GM19238 (cell line): Measurements from ENCODE around the gene ADAMTS17.

Experiments used
- DNase-seq: peaks from one replicate; pipeline ENCODE4 v3.0.0; 2011; ENCODE audit warnings: low spot score; ENCODE audit not compliant: insufficient read length

ADAMTS17 gene

DNA sequence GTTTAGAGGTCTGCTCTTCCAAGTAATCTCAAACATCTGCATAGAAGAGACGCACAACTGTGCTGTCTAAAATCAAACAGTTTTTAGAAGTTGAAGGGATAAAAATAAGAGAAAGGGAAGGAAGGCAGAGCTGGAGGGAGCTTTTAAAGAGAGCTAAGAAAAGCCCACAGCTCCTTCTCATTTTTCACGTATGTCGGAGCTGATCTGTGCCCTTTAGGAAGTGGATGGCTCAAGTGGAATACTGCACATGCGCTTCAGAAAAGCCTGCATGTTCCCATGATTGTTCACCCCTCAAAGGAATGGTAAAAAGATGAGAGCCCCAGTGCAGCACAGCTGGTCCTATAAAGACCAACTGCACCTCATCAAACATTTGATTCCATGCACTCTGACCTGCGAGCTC, 207.2 kb downstream of the ADAMTS17 start:
- no peak for DNase-seq

DNA sequence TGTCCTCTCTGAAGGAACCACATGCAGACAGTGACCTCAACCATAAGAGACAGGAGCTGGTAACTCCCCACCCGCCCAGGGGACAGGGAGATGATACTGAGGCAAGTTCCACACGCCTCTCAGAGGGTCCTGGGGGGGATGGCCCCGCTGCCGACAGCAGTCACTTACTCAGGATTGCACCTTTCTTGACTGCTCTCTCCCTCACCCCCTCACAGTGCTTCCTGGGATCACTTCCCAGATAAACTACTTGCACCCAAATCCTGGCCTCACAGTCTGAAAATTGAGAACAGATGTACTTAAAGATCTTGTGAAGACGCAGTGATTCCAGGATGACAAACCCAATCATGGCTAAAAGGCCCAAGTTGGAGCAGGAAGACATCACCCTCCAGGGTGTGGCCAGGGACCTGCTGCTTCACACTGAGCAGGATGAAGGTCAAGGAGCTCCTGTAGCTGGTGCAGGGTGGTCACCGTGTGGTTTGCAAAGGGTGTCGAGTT, 207.6 kb downstream of the ADAMTS17 start:
- DNase-seq = no peak

DNA sequence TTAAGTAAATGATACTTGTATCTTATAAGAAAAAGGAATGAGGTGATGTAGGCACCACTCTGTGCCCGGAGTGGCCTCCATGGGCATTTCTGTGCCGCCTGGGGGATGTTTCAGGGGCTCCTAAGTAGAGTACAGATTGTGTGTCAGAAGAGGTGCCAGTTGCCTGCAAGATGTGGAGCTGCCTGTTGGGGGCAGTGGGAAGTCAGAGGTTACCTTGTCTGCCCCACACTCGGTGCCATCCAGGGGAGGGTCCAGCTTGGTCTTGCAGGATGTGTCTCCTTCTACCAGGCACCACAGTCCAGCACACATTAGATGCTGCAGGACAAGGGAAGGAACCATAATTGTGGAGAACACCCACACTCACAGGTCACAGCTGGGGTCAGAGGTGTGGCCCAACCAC, 208.8 kb downstream of the ADAMTS17 start:
- DNase-seq = no peak

DNA sequence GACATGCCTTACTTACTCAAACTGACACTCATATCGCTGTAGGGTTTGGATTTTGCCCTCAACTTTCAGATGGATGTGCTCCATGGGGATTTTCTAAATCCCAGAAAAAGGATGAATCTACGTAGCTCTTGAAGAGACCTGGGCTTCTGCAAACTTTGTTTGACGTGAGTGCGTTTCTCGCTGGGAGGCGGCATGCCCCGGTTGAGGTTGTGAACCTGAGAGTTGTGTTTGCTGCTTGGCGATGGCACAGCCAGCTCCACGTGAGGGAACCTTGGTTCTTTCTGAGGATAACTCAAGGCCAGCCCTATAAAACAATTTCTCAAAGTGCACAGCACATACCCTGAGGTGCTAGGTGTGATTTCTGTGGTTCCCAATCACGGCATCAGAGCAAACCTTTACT, 209.5 kb downstream of the ADAMTS17 start:
- DNase-seq = no peak

DNA sequence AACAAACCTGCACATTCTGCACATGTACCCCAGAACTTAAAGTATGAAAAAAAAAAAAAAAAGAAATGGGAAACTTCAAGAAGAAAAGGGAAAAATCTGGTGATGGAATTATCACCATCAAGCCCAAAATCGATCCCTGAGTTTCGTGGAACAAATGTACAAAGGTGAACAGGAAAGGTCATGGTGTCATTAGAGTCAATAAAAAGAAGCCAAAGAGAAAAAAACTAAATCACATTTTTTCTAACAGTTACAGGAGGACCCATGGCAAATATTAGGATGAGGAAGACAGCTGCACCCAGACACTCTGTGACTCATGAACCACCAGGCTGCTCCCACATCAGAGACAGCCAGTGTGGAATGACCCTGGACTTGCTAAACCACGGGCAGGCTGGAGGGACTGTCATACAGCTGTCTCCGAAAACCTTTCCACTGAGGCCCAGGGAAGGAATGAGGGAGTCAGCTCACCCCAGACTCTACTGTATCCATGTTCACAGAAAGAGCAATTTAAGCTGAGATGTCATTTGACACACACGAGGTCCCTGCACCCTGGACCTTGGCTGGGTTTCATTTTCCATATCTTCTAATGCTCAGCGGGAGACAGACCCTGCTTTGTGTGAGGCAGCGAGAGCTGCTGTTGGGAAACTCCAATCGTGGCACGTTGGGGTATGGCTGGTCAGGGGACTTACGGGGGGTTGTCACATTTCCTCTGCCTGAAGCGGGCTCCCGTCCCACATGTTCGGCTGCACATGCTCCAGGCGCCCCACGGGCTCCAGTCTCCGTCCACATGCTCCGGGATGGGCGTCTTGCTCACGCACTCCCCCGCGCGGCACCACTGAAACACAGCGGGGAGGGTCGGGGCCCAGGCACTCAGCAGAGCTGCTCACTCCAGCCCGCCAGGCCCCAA, 210.2 kb downstream of the ADAMTS17 start:
- no peak for DNase-seq

DNA sequence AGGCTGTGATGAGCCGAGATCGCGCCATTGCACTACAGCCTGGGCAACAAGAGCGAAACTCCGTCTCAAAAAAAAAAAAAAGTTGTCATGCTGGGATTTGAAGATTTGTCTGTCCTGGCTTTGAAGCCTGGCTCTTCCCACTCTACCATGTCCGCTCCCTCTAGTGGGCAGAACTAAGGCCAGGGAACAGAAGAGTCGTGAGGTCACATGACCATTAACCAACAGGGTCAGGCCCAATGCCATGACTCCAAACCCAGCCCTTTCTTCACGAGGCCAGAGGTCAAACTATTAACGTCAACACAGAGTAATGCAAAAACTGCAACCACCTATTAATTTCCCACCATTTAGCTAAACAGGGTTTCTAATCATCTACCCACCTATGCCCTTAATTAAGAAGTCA, 212.1 kb downstream of the ADAMTS17 start:
- DNase-seq = no peak

DNA sequence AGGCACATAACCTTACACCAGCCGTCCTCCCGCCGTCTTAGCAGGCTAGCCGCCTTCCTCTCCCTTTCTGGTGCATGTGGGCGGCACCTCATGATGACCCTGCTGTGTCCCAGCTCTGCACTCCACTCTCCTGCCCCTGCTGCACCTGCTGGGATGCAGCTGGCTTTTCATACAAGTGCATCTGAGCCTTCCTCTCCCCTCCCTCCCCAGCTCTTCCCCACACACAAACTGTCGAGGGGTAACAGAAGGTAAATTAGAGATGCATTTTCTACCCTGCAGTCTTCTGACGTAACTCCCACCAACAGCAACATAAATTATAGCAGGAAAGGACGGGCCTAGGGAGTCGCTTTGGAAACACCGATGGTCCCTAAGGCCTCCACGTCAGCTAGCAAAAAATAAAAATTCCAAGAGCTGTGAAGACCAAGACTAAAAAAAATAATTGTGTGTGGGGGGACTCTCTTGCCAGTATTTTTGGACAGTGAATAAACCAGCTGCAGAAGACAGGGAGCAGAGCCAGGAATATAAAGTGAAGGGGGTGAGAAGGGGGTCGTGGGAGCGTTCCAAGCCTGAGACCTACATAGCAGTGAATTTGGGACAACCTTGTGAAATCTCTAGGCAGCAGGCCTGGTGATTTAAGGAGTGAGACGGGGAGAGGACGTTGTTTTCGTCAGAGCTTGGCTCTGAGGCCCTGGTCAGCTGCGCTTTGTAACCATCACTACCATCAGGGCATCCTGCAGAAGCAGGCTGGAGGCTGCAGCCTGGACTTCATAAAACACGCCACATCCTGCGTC, 216.2 kb downstream of the ADAMTS17 start:
- DNase-seq = no peak

DNA sequence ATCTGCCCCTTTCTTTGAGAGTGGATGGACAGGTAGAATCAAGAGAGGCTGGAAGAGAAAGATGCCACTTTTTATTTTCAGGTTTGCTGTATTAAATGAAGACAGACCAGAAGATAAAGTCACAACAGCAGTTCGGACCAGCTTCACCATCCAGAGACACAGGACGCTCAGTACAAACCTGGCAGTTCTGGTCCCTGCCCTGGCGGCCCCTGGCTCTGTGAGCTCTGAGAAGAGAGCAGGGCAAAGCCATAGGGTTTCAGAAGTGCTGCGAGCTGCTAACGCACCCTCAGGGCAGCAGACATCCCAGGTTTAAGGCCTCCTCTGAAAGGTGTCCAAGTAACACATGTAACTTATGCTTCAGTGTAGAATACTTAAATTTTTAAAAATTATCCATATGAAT, 216.8 kb downstream of the ADAMTS17 start:
- DNase-seq = no peak

DNA sequence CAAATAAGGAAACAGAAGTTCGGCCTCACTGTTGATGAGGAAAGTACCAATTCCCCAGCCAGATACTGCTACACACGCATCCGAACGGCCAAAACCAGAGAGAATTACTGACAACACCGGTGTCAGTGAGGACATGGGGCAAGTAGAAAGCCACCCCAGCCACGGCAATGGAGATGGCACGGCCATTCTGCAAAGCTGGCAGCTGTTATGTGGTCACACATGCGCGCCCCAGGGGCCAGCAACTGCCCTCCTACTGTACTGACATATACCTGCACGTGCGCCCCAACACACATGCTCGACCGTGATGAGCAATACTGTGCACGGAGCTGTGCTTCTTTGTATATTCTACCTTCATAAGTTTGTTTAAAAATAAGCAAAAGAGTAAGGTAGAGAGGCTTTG, 217.4 kb downstream of the ADAMTS17 start:
- no peak for DNase-seq

DNA sequence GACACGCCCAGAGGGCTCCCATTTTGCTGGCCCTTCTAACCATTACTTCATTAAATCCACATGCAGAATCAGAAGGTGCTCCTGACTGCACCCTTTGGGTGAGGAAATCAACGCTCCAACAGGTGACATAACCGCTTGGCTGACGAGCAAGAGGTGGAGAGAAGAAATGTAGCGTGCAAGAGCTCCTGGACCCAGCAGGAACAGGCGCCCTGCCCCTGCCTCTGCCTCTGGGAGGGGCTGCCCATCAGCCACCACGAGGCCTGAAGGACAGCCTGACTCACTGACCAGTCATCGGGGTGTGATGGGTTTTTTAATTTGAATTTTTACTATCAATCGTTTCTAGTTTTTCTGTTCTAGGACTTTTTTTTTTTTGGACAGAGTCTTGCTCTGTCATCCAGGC, 218.2 kb downstream of the ADAMTS17 start:
- no peak for DNase-seq

DNA sequence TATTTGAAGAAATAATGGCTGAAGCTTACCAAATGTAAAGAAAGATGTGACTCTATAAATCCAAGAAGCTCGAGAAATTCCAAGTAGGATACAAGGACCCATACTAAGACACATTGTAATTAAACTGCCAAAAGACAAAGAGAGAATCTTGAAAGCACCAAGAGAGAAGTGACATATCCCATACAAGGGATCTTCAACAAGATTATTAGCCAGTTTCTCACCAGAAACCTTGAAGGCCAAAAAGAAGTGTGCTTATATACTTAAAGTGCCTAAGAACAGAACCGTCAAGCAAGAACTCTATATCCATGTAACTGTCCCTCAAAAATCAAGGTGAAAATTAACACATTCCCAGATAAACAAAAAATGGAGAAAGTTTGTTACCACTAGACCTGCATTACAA, 220.5 kb downstream of the ADAMTS17 start:
- no peak for DNase-seq

DNA sequence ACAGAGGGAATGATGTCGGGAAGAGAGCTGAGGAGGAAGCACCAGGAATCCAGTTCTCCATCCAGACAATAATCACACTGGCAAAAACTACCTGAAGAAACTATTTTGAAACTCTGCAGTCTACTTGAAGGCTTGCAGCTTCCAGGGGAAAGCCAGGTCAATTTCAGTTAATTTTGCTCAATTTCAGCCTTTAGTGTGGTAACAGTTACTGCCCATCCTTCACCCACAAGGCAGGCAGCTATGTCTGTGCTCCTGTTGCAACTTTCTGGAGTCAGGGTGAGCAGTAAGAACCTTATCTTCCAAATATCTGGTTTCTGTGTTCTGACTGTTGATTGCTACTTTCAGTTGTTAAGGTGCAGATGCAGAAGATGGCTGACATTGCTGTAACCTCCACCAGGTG, 221.7 kb downstream of the ADAMTS17 start:
- DNase-seq = no peak

DNA sequence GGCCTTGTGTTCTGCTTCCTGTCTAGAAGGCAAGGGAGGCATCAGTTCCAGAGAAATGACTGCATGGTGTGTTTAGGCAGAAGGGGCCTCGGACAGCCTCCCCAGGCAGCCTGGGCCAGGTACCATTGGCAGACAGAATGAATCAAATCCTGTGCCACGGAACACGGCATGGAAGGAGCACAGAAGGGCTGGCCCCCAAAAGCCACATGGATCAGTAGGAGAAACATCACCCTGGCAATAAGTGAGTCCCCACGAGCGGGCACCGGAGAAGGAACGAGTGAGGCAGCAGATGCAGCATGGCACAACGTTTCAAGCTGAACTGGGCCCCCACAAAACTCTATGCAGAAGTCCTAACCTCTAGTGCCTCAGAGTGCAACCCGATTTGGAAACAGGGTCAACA, 223.2 kb downstream of the ADAMTS17 start:
- DNase-seq = no peak

DNA sequence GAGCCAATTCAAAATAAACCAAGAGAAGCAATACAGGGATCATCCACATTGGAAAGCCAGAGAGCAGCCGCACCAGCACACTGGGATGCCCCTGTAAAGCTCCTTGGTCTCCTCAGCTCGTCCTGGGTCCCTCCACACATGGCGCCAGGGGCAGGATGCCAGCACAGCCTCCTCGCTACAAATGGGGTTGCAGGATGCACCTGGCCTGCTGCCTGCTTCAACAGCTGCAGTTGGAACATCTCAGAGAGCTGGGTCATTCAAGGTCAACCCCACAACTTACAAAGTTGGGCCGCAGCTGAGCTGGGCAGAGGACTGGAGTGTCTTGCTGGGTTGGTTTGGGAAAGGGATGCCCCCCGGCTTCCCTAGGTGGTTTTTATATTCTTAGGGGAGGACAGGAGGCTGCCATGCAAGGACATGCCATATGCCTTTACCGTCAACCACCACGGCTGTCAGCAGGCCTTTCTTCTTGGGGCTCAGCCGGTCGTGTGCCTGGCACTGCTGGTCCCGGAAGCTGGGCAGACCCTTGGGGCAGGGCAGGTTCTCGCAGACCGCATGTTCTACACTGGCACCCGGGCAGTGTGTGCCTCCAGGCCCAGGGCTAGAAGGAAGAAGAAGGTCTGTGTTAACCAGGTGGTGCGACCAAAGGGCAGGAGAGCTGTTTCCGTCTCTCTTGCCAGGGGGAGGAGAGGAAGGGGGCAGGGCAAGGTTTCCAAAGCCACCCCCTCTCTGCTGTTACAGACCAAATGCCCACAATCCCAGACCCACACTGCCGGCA, 225.2 kb downstream of the ADAMTS17 start:
- DNase-seq = no peak

DNA sequence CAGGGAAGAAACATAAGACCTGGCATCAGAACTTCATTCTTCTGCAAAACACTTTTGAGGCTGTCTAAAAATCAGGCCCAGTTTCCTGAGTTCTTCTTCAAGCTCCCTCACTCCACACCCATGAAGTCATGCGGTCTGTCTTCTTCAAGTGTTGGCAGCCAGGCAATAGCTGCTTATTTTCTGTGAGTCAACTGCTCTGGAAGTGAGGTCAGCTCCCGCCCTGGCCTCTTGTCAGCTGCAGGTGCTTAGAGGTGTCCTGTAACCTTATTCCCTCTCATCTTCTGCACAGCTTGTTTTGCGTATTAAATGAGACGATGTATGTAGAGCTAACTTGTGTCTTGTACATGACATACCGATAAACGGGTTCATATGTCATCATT, 226.1 kb downstream of the ADAMTS17 start:
- DNase-seq = no peak

DNA sequence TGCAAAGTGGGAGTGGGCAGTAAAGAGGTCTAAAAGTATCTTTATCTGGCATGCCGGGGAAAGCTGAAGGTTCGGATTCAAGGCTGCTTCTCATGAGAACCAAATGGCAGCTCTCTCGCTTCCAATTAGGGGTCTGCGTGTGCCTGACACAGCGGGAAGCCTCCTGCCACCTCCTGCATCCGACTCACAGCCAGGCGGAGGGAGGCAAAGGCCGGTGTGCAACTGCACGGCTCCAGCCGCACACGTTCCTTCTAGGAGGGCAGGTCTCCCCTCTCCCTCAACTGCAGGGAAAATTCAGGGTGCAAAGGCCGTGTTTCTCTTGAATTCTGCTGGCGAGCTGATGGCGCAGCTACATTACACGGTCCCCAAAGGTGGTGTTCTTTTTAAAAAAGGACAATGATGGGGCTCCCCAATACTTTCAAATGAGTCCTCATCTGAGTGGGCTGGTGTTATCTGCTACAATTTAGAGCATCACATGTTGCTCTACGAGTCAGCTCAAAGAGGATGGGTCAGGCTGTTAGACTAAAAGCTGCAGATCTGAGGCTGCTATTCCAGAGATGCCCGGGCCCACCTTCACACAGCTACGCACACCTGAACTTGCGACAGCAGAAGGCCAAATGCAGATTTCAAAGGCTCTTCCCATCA, 226.6 kb downstream of the ADAMTS17 start:
- DNase-seq = no peak

DNA sequence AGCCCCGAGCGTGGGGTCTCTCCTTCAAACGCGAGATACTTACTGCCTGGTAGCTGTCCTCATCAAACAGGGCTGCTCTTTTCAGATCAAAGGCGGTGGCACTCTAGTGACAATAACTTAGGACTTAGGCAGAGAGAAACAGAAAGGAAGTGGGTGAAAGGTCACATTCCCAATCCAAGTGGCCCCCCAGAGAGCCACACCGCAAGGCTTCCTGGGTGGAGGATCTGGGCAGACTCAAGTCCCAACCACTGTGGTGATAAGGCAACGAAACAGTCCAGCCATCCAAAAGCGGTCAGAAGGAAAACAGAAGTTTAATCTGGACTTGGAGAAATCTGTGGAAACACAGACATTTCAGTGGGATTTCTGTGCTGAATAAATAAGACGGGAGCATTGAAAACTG, 227.2 kb downstream of the ADAMTS17 start:
- DNase-seq = no peak

DNA sequence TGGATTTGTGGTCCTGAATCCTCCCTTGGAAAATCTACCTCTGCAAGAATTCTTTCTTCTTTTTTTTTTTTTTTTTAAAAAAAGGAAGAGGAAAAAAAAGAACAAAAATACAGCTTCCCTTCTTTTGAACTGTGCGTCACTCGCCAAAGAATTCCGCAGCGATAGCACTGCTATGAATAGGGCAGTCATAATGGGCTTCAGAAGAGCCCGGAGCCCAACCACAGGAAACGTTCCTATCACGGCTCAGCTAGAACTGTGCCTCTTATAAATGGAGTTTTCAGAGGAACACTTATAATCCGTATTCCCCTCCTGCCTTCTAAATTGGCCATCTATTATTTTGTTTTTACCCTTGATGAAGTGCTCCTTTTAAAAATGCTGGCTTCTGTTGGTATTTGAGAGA, 227.7 kb downstream of the ADAMTS17 start:
- no peak for DNase-seq

DNA sequence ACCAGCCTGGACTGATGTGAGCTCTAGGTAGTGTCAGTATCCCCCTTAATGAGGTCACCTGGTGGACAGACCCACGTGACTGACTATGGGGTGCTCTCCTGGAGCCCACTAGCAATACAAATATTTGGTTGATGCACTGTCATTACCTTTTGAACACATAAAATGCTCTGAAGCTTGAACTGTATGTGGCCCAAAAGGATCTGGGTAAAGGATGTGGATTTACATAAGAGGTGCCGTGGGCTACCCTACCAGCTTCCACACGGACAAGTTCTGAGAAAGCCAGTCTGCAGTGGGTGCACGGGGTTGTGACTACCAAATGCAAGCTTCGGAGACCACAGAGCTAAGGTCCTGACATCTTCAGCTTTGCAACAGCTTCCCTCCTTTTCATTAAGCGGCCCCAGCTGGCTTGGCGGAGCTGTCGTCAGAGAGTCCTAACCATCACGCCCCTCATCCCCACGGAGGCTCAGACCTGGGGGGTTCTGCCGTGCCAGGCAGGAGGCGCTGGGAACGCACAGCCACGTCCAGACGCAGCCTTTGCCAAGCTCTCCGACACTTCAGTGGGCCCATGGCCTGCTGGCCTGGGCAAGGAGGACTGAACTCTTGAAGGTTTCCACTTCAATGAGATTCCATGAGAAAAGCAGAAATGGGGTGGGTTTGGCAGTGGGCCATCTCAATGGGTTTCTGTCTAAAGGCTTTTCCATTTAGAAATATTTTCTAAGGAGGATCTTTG, 228.3 kb downstream of the ADAMTS17 start:
- DNase-seq = no peak

DNA sequence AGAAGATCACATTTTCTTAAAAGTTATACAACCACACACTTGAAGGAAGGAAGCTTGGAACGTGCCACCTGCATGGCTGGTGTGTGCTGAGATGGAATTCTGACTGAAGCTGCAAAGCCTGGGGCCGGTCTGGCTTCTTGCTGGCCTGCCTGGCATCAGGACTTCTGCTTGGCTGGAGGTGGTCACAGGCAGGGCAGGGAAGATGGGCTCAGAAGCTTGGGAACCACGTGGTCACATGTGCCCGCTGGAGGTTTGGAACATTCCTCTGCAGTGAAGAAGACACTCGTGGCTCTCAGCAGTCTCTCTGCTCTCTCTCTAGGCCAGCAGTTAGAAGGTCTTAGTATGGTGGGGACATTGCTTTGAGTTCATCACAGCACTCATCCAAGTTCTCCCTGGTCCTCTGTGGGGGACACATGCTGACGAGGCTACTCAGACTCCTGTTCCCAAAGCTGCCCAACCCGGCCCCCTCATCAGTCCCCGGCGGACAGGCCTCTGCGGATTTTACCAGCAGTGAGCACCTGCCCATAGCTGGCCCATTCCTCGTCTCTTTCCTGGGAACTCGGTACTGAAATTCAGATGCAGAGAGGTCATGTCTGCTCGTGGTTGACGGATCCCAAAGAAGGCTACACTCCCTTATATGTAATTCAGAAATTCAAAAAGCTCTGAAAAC, 229.0 kb downstream of the ADAMTS17 start:
- DNase-seq = no peak
